Stimulated activated CD4-positive, alpha-beta T cell treated with anti-CD3 and anti-CD28 coated beads, Interleukin-12 subunit alpha, Interleukin-12 subunit beta, amount 100 ng/mL, for 4 hours (primary cell): ENCODE data around the gene CCDC88C.

Source experiments
- DNase-seq: peaks from one replicate; pipeline ENCODE4 v3.0.0-alpha.2; 2020

The CCDC88C gene

GRCh38 chr14:91397965-91398591, 19.5 kb downstream of the CCDC88C start:
- no peak for DNase-seq

GRCh38 chr14:91396959-91397815, 20.4 kb downstream of the CCDC88C start:
- peak; percentile 41 for DNase-seq

GRCh38 chr14:91396013-91396660, 21.5 kb downstream of the CCDC88C start:
- no peak for DNase-seq

DNA sequence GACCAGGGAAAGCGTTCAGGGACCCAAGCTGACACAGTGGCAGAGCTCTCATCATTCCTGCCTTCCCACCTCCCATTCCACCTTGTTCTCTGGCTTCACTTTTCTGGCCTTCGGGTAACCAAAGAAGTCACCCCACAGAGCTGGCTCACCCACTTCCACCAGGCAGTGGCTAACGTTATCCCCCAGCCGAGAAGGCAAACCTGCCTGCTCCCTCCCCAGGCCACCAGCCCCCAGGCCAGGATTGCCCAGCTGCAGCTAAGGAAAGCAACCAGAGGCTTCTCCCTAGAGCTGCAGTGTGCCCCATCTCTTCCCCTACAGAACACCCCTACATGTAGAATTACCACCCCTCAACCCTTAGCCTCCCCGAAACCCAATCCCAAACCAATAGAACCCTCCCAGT, 22.2 kb downstream of the CCDC88C start:
- DNase-seq, result no peak

- DNase-seq, result no peak
Observed at GRCh38 chr14:91394105-91395081, 23.2 kb downstream of the CCDC88C start.

GRCh38 chr14:91392623-91393303, 24.9 kb downstream of the CCDC88C start:
- DNase-seq, result no peak

- DNase-seq, result no peak
Observed at GRCh38 chr14:91390165-91390778, 27.3 kb downstream of the CCDC88C start.

DNA sequence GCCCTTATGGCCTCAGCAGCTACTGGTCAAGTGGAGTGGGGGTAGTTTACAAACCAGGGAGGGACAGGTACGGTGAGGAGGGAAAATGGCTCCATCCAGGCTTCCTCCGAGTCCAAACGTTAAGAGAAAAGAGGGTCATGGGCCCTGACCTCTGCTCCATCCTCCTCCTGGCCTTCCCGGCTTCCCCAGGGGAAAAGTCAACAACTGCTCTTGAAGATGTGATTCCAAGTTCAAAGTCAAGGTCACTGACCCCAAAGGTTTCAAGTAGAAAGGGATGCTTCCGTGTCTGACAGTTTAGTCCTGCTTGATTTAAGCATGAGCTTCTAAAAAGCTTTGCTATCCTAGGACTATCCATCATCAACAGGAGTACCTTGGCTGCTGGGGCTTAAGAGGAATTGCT, 28.5 kb downstream of the CCDC88C start:
- DNase-seq, result no peak

DNA sequence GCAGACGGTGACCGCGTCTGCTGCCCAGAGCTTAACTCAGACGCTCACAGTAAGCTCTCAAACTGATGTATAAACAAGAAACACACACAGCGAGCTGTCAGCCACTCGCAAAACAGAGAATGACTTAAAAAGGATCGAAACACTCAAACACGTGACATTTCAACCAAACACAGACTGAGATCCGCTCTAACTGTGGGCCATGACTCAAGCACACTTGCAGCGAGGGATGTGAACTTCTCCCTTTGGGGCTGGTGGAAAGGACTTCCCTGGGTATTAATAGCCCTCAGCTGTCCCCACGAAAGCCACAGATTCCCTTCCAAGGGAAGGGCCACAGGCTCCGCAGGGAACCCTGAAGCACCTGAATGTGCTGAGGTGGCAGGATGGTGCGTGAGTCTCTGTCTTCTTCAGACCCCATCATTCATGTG, 29.1 kb downstream of the CCDC88C start:
- no peak for DNase-seq

- no peak for DNase-seq
Observed at GRCh38 chr14:91387951-91388381, 29.7 kb downstream of the CCDC88C start.

DNA sequence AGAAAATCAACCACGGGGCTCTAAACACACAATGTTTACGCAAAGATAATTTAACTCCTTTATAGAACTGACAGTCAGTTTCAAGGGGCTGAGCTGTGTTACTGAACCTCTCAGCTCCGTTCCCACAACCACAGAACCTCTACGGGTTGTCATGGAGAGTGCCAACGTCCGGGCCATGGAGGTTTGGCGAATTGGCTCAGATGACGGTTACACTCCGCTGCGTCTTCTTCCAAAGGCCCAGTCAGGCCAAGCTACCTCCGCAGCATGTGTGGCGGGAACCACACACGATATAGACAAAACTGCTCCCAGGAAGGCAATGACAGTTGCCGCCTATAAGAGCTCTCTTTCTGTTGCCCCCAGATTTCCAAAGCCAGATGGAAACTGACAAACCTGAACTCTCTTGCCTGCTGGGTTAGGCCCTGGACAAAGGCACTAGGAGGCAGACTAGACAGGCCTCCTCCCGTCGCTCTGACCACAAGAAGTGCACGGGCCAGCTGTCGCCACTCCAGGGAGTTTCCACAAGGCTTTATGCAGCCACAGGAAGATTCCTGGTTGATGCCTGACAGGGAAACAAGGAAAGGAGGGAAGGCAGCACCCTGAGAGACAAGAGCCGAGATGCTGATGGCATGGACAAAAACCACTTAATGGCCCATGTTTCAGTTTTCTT, 30.3 kb downstream of the CCDC88C start:
- no peak for DNase-seq

DNA sequence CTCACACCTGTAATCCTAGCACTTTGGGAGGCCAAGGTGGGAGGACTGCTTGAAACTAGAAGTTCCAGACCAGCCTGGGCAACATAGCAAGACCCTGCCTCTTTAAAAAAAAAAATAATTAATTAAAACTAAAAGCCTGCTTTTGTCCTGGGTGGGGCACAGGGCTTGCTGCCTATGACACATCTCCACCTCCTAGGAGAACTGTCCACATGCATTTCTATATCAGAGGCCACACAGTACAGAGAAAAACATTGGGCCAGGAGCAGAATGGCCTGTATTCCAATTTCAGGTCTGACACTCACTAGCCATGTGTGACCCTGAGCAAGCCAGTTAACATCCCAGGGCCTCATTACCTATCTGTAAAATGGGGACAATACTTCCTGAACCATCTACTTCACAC, 31.9 kb downstream of the CCDC88C start:
- no peak for DNase-seq

- DNase-seq, result no peak
Observed at GRCh38 chr14:91385224-91385623, 32.4 kb downstream of the CCDC88C start.

GRCh38 chr14:91383439-91383838, 34.2 kb downstream of the CCDC88C start:
- no peak for DNase-seq

- no peak for DNase-seq
Observed at GRCh38 chr14:91381801-91382670, 35.6 kb downstream of the CCDC88C start.

GRCh38 chr14:91380610-91381371, 36.8 kb downstream of the CCDC88C start:
- no peak for DNase-seq

DNA sequence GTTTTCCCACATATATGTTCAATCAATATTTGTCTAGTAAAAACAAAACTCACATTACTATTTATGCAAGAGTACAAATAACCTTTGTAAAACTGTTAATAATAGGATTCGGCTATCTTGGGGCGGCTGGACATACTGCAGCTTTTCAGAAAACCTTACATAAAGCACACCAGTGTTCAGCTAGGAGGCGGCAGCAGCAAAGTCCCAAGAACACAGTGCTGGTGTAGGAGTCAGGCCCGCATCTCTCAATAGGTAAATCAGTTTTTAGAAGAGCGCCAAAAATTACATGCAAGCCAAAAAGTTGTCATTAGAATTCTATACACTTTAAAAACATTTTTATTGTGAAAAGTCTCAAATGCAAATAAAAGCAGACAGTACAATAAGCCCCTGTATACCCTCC, 37.5 kb downstream of the CCDC88C start:
- no peak for DNase-seq

DNA sequence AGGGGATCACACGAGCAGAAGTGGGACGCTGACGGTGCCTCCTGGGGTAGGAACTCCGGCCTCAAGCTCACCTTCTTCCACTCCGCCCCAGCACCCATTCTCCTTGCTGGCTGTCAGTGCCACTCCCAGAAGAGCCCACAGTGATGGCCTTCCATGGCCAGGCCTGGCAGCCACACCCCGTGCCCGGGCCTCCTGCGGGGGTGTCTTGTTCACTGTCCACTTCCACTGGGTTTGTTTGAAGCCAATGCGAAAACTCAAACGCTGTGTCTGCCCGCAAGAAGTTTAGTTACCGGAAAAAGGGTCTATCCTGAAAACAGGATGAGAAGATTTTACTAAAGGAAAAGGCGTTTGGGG, 38.1 kb downstream of the CCDC88C start:
- no peak for DNase-seq

DNA sequence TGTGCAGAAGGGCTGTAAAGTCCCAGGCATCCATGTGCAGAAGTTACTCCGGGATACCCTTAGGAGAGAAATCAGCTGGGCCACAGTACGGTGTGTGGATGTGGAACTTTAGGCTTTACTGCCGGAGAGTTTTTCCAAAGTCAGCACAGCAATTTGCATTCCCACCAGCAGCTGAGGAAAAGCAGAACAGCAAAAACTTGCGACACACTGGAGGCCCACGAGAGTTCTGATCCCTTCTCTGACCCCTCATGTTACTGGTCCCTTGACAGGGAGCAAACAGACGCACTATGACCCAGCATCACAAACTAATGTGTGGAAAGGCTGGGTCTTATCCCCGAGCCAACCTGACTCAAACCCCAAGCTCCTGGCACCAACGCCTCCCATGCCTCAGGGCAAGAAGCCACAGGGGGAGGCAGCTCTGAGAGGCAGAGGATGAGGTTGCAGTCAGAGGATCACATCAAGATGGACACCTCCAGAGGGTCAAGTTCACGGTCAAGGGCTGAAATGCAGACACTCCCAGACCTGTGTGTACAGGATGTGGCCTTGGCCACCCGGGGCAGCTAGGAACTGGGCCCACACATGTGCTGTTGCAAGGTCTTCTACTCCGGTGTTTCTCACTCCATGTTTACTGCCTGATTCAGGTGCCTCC, 38.6 kb downstream of the CCDC88C start:
- DNase-seq, result no peak
